Measurements from ENCODE around the gene SLC25A39. TPM values are rescaled to one million over a fixed set of nuclear protein-coding genes. Genes with fewer than 3 reads are reported as not detected.

Gene SLC25A39
- total RNA-seq, 1 donor from 2014 or later: 76.8 TPM

DNA sequence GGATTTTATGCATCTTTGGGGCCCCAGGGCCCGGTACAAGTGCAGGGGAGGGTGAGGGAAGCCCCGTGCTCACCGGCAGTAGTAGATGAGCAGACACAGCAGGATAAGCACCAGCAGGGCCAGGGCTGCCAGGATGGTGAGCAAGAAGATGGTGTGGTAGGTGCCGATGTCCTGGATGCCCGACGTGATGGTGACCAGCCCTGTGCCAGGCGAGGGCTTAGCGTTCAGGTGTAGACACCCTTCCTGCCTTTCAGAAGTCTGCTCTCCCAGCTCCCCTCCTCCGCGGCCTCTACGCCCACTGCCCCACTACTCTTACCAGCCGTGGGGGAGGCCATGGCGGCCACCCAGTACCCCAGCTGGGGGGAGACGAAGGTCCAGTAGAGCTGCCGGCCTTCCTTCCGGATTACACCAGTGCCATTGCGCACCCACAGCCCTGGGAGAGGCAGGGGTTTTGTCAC is 31.0 kb upstream of the SLC25A39 start:
- Histone ChIP-seq H3K27ac (no peak overlapping the region), H3K36me3 (peaks cover 24% of the 10 kb centered on the region), H3K9me3 (no peaks in the 10 kb centered on the region), H3K27me3 (no peaks in the 10 kb centered on the region), H3K4me1 (no peaks in the 10 kb centered on the region), H3K4me3 (no peak overlapping the region)
- ATAC-seq: no peak
- no peak for DNase-seq
- intact Hi-C loops (cut with DNase I): no loop called here
- TF ChIP-seq, protein P1, sequence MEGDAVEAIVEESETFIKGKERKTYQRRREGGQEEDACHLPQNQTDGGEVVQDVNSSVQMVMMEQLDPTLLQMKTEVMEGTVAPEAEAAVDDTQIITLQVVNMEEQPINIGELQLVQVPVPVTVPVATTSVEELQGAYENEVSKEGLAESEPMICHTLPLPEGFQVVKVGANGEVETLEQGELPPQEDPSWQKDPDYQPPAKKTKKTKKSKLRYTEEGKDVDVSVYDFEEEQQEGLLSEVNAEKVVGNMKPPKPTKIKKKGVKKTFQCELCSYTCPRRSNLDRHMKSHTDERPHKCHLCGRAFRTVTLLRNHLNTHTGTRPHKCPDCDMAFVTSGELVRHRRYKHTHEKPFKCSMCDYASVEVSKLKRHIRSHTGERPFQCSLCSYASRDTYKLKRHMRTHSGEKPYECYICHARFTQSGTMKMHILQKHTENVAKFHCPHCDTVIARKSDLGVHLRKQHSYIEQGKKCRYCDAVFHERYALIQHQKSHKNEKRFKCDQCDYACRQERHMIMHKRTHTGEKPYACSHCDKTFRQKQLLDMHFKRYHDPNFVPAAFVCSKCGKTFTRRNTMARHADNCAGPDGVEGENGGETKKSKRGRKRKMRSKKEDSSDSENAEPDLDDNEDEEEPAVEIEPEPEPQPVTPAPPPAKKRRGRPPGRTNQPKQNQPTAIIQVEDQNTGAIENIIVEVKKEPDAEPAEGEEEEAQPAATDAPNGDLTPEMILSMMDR (IDR thresholded peaks at IDR 0.05): no peak

DNA sequence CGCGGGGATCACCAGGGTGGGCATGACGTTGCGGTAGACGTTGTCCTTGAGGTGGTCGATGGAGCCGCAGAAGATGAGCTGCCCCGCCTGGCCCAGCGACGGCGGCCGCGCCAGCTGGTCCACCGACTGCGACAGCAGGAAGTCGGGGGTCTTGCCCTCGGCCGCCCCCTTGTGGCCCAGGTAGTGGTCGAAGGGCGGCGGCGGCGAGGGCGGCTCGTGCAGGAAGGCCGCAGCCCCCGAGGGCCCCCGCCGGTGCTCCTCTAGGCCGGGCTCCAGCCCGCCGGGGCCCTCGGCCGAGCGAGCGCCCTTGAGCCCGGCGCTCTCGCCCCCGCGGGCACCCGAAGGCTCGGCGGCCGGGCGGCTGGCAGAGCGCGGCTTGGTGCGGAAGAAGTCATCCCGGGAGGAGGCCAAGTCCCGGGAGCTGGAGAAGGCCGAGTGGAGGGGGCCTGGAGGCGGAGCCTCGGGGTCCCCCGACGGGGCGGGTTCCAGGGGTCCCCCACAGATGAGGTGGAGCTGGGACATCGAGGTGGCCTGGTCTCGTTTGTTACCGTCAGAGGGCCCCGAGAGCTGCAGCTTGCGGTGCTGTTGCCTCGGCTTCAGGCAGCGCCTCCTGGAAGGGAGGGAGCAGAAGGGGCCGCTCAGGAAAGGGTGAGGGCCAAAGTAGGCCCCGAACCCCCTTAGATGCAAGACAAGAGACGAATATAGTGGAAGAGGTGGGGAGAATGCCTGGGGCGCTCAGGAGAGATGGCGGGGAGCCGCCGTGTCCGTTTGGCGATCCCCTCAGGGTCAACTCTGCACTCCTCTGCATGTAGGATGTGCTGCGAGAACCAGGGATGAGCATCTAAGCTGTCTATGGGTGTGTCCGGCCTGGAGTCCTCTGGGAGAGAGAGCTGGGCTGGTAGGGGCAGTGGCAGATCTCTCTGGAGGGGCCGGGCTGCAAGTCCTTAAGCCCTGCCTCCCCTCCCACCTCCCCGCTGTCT is 30.2 kb upstream of the SLC25A39 start:
- Histone ChIP-seq H3K4me3 (no peak overlapping the region), H3K4me1 (no peaks in the 10 kb centered on the region), H3K9me3 (no peaks in the 10 kb centered on the region), H3K36me3 (peaks cover 30% of the 10 kb centered on the region), H3K27ac (no peak overlapping the region), H3K27me3 (no peaks in the 10 kb centered on the region)
- TF ChIP-seq, protein P1 (IDR thresholded peaks at IDR 0.05): peak; percentile 20
- ATAC-seq: peak; percentile 10
- DNase-seq: peak; percentile 73
- intact Hi-C loops (cut with DNase I): no loop called here

DNA sequence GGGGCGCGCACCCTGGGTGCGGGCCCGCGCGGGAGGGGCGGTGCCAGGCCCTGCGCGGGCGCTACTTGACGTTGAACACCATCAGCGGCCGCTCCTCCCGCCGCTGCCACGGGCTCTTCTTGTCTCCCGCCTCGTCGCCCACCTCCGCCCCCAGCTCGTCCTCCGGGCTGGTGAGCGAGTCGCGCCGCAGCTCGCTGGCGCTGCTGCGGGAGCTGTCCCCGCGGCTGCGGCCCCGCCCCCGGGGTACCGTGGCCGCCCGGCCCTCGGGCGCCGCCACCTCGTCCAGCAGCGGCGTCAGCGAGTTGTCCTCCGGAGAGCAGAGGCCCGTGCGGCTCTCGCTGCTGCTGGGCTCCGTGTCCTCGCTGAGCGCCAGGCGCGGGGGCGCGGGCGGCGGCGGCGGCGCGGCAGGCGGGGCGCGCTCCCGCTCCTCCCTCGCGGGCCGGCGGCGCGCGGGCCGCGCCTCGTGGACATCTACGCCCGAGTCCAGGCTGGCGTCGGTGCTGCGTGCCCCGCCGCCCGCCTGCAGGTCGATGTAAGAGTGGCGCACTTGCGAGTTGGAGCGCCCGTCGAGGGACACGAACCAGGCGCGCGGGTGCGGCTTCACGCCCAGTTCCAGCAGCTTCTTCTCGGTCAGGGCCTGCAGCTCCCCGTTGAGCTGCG is 29.2 kb upstream of the SLC25A39 start:
- Histone ChIP-seq H3K36me3 (peaks cover 39% of the 10 kb centered on the region), H3K27me3 (no peaks in the 10 kb centered on the region), H3K9me3 (no peaks in the 10 kb centered on the region), H3K4me3 (peak overlapping the region; percentile 23), H3K27ac (no peak overlapping the region), H3K4me1 (no peaks in the 10 kb centered on the region)
- ATAC-seq (peak; percentile 46), DNase-seq (peak; percentile 74)
- intact Hi-C loops (cut with DNase I): no loop called here
- TF ChIP-seq, protein P1 (IDR thresholded peaks at IDR 0.05): no peak

DNA sequence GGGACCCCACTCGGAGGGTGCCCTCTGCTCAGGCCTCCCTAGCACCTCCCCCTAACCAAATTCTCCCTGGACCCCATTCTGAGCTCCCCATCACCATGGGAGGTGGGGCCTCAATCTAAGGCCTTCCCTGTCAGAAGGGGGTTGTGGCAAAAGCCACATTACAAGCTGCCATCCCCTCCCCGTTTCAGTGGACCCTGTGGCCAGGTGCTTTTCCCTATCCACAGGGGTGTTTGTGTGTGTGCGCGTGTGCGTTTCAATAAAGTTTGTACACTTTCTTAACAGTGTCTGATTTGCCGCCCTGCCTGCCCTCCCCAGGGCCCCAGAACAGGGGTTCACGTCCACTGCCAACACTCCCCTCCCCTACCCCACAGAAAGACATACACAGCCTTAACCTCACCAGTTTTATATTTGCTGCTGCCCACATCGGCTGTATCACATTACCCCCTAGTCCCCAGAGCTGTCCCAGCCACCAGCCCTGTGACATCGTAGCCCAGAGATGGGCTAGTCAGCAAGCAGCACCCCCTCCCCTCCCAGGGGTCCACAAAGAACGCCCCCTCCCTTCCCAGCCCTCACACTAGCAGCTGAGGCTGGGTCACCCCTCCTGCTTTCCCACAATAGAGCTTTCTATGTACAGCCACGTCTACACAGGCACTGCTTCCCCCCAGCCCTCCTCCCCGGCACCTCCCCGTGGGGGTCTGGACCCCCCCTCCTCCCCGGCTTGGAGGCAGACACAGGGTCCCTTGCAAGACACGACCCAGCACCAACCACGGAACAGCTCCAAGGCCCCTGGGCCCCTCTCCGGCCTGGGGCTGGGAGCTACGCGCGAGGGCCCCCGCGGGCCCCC is 28.4 kb upstream of the SLC25A39 start:
- H3K36me3 ChIP-seq: peaks cover 39% of the 10 kb centered on the region
- H3K27me3 ChIP-seq: no peaks in the 10 kb centered on the region
- ATAC-seq (no peak), DNase-seq (no peak)
- no peaks in the 10 kb centered on the region for H3K4me1 ChIP-seq
- TF ChIP-seq, protein P1 (IDR thresholded peaks at IDR 0.05): no peak
- intact Hi-C loops (cut with DNase I): no loop called here
- H3K4me3 ChIP-seq: peak overlapping the region; percentile 23
- no peaks in the 10 kb centered on the region for H3K9me3 ChIP-seq
- no peak overlapping the region for H3K27ac ChIP-seq

Measured in upper lobe of right lung (tissue), 1 donor.